LoVo (cell line): Measurements from ENCODE around the gene HTR3D.
A peak's percentile ranks its signal among the peaks of the same experiment; 100 is the strongest.
"Not testable (repeated sequence)": the region's sequence is repeated elsewhere in the genome, so short reads cannot be mapped to it uniquely, and the experiment has no call there.

Source experiments
- DNase-seq: peaks from one replicate; pipeline ENCODE4 v3.0.0-alpha.2; 2016; ENCODE audit warnings: low spot score

Gene HTR3D

DNA sequence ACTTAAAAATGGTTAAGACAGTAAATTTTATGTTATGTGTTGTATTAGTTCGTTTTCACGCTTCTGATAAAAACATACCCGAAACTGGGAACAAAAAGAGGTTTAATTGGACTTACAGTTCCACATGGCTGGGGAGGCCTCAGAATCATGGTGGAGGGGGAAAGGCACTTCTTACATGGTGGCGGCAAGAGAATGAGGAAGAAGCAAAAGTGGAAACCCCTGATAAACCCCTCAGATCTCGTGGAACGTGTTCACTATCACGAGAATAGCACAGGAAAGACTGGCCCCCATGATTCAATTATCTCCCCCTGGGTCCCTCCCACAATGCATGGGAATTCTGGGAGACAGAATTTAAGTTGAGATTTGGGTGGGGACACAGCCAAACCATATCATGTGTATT is 39.6 kb downstream of the HTR3D start:
- DNase-seq: not testable (repeated sequence)

DNA sequence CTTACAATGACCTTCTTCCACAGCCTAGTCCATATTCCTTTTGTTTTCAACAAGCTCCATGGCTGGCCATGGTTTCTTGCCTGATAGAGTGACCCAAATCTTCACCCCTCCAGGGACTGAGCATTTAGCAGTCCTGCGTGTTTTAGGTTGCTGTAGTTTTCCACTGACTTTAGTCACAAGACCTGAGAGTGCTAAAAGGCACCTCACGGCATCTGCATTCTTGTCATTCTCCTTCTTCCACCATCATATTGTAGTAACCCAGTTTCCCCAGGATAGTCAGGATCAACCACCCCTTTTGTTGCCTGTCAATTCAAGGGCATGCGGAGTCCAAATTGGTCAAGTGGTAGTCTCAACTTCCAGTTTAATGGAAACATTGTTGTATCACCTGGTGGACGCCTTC is 42.1 kb downstream of the HTR3D start:
- no peak for DNase-seq

DNA sequence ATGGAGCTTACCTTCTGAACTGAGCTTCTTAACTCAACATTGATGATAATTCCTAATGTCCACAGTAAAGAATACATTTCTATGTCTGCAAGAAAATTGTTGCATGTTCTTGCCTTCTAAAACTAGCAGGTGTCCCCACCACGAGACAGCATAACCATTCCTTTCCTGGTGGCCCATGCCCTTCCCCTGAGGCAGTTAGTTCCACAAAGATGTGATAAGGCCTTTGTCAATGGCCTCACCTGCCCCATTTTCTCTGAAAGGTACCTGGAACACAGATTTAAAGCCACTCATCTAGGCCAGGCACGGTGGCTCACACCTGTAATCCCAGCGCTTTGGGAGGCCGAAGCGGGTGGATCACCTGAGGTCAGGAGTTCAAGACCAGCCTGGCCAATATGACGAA is 44.4 kb downstream of the HTR3D start:
- DNase-seq: no peak

DNA sequence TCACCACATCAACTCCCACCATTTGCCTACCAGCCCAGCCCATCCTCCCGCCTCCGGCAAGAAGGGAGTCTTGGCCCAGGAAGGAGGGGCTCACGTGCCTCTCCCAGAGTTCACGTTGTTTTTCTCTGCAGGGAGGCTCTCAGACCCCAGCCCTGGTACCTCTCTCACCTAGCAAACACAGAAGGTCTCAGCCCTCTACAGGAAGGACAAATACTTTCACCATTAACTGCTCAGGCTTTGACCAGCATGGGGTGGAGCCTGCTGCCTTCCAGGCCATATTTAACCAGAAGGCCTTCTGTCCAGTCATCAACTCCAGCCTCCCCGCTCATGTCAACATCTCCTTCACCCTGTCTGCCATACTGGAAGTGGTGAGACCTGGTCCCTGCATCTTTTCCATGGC is 46.3 kb downstream of the HTR3D start:
- DNase-seq: no peak

DNA sequence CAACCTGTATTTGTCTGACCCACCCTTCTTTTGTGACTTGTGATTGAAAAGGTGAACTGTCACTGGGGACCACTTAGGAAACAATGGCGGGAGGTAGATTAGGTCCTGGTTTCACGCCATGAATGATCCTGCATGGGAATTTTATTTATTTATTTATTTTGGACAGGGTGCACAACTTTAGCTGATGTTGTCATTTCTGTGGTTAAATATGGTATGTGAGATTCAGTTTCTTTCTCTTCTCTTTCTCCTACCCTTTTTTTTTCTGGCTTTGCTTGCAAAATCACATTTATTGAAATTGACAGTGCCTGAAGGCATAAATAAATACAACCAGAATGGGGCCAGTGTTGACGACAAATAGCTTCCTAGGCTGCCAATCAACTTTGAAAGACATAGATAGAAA is 47.3 kb downstream of the HTR3D start:
- DNase-seq: no peak

DNA sequence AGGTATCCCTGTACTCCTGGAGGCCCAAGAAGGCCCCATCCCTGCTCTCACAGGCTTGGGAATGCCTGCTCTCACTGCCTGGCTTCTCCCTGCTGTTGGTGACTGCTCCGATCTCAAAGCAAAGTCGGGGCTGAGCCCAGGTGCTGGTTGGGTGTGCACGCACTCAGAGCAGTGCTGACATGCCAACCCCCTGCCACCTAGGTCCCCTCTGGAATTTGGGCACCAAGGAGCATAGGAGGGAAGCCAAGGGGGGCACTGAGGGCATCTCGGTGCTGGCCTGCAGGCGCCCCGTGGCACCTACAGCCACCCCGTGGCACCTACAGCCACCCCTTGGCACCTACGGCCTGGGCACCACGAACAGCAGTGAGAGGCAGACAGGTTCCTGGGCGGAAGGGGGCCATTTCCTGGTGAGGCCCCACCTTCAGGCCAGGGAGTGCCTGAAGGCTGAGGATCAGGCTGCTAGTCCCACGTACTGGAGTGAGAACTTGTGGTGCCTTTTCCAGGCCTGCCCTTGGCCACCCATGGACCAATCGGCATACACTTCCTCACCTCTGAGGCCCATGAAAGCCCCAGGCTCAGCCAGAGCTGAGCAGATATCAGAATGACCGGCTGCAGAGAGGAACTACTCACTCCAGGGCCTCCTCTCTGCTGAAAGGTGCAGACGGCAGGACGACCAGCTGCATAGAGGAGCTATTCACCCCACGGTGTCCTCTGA is 49.7 kb downstream of the HTR3D start:
- DNase-seq: no peak

DNA sequence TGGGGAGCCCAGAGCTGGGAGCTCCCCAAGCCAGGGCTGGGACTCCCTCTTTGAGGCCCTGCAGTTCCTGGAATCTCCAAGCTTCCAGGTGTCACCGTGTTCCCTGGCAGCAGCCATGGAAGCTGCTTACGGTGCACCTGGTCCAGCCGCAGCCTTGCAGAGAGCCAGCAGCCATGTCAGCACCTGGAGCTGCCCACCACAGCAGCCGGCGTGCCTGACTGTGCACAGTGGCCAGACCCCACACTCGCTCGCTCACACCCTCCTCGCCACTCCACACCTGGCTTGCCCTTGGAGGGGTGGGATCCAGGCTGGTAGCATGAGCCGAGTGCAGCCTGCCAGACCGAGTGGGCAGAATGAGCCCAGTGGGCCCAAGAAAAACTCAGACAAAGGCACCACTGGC is 50.5 kb downstream of the HTR3D start:
- no peak for DNase-seq

DNA sequence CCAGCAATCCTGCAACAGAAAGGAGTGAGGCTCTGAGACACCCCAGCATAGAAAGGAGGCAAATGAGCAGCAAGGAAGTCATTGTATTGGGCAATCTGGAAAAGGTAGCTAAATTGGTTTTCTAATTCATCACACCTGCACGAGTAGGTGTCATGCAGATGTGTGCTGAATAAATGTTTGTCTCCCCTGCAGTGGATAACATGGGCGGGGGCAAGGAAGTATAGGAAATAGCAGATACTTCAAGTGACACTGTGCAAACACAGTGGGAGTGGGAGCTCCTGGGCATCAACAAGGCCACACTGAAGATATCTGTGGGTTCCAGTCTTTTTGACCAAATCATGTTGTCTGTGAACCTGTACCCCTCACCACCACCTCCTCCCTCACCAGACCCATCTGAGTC is 50.9 kb downstream of the HTR3D start:
- DNase-seq: no peak

DNA sequence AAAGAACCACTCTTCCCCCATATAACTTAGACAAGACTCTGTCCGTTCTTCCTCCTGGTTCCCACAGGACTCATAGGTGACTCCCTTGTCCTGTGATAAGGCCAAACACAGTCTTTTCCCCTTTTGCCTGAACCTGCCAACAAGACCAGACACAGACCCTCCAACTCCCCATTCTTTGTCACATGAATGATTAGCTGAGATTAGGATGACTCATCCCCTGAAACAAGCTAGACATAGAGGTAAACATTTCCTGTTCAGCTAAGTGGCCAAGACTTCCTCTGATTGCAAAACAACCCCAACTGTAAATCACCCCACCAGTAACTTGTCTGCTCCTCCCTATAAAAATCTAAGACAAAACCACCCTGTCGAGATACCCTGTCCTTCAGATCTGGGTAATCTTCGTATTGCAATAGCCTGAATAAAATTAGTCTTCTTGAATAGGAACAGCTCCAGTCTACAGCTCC is 53.9 kb downstream of the HTR3D start:
- peak; percentile 9 for DNase-seq
